GM21381 (cell line): ENCODE data around the gene DNAAF3.
"Not testable (repeated sequence)": the region's sequence is repeated elsewhere in the genome, so short reads cannot be mapped to it uniquely, and the experiment has no call there.

Experiments used
- ATAC-seq: cut with Tn5 transposase; IDR thresholded peaks from one replicate; pipeline ENCODE4 v1.9.1; 2021; ENCODE audit warnings: mild to moderate bottlenecking, moderate library complexity; ENCODE audit not compliant: unreplicated experiment

DNAAF3 gene

GRCh38 chr19:55155784-55156183 lies 10.6 kb downstream of the DNAAF3 start:
- ATAC-seq = not testable (repeated sequence)

DNA sequence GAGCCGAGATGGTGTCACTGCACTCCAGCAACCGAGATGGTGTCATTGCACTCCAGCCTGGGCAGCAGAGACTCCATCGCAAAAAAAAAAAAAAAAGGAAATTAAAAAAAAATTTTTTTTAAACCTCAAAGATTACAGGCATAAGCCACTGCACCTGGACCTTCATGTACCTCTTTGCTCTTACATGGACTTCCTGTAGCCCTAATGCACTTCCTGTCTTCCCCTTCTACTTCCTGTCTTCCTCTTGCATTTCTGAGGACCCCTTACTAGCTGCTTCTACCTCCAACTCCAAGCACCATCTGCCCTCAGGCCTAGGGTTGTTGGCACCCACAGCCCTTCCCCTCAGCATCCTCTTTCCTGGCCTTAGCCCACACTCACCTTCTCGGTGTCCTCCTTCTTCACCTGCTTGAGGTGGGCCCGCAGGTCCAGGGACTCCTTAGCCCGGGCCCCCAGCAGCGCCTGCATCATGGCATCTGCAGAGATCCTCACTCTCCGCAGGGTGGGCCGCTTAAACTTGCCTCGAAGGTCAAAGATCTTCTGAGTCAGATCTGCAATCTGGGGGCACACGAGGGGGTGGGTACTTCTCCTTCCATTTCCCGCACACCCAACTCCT lies 12.7 kb downstream of the DNAAF3 start:
- no peak for ATAC-seq

DNA sequence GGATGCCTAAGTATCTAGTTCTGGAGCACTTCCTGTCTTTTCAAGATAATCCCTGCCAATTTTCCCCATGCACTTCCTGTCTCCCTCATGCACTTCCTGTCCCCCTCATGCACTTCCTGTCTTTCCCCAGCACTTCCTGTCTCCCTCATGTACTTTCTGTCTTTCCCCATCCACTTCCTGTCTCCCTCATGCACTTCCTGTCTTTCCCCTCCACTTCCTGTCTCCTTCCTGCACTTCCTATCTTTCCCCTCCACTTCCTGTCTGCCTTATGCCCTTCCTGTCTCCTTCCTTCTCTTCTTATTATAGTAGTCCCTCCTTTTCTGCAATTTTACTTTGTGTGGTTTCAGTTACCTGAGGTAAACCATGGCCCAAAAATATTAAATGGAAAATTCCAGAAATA lies 14.4 kb downstream of the DNAAF3 start:
- no peak for ATAC-seq

- ATAC-seq = no peak
These were observed 17.1 kb downstream of the DNAAF3 start, which contains the start of gene TNNT1 for GRCh38 chr19:55149078-55150003. Gene TNNT1 (minus strand): TSS chr19:55149206. CDS start chr19:55147157, 2,049 bp downstream.

GRCh38 chr19:55147545-55148251 lies 18.7 kb downstream of the DNAAF3 start:
- no peak for ATAC-seq

DNA sequence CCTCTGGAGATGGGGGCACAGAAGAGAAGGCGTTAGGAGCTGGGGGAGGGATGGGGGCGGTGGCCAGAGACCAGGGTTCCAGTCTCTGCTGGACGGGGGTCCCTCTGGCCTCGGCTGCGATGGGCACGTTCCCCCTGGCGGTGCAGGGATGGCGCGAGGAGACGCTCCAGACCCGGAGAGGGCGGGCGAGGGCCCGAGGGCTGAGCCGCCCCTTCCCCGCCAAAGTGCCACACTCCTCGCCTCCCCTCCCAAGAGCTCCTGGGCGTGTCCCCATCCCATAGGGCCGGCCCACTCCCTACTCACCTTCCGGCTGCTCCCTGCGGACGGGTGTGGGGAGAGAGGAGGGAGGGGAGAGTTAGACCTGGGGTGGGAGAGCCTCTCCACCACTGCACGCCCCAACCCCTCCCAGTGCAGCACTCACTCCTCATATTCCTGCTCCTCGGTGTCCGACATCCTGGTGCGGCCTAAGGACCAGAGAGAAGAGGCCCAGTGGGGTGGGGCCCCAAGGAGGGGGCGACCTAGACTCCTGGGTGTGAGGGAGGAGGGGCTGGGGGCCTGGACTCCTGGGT lies 19.6 kb downstream of the DNAAF3 start:
- ATAC-seq = no peak

GRCh38 chr19:55146078-55146704 lies 20.2 kb downstream of the DNAAF3 start:
- ATAC-seq = no peak

- ATAC-seq = no peak
These were observed 21.2 kb downstream of the DNAAF3 start for GRCh38 chr19:55145232-55145631.

- no peak for ATAC-seq
These were observed 24.7 kb downstream of the DNAAF3 start for GRCh38 chr19:55141696-55142095.

- no peak for ATAC-seq
These were observed 28.5 kb downstream of the DNAAF3 start for GRCh38 chr19:55137915-55138314.

DNA sequence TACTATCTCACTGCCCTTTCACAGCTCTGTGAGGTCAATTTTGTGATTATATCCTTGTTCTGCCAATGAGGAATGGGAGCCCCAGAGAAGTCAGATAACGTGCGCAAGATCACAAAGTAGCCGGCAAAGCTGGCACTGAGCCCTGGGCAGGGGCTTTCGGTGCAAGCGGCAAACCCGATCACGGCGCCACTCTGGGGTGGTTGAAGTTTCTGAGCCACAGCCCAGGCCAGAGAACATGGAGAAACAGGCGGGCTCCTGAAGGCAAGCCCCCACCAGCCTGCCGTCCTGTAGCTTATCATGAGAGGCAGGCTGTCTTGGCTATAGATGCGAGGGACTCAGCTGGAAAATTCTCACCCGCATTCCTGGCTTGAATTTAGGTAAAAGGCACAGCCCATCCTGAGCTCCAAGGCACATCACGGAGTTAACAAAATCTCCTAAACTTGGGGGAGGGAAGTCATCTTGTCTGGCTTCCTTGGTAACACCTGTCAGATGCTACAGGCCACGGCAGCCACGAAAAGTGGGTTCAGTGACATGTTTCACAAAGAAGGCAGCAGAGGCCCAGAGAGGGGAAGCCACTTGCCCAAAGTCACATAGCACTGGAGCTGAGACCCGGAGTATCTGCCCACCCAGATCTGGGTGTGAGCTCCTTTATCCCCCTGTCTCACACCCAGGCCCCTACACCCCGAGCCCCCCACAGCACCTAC lies 29.9 kb downstream of the DNAAF3 start:
- no peak for ATAC-seq

GRCh38 chr19:55134736-55135135 lies 31.7 kb downstream of the DNAAF3 start:
- ATAC-seq = no peak

- no peak for ATAC-seq
These were observed 32.6 kb downstream of the DNAAF3 start for GRCh38 chr19:55133639-55134444.

- no peak for ATAC-seq
These were observed 33.8 kb downstream of the DNAAF3 start for GRCh38 chr19:55132453-55133129.

DNA sequence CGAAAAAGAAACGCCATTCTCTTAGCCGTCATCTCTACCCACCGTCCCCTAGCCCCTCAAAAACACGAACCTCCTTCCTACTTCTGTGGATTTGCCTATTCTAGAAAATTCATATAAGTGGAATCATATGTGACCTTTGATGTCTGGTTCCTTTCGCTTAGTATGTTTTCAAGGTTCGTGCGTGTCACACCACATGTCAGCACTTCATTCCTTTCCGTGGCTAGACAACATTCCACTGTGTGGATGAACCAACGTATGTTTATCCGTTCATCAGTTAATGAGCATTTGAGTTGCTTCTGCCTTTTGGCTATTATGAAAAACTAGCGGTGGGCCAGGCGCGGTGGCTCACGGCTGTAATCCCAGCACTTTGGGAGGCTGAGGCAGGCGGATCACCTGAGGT lies 35.0 kb downstream of the DNAAF3 start:
- no peak for ATAC-seq

DNA sequence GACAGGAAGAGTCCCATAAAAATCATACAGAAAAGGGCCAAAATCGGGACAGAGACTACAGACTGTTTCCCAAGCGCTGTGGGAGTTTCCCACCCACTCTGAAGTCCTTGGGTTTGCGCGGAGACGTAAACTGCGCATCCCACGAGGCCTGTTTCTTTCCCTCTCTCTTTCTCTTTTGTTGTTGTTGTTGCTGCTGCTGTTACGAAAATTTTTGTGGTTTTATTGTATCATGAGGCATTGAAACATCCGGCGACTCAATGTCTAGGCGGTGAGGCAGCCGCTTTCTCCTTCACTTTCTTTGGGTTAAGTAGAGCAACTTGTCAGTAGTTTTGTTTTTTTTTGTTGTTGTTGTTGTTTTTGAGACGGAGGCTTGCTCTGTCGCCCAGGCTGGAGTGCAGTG lies 47.4 kb downstream of the DNAAF3 start:
- ATAC-seq = no peak

- no peak for ATAC-seq
These were observed 47.9 kb downstream of the DNAAF3 start for GRCh38 chr19:55118401-55118991.

DNA sequence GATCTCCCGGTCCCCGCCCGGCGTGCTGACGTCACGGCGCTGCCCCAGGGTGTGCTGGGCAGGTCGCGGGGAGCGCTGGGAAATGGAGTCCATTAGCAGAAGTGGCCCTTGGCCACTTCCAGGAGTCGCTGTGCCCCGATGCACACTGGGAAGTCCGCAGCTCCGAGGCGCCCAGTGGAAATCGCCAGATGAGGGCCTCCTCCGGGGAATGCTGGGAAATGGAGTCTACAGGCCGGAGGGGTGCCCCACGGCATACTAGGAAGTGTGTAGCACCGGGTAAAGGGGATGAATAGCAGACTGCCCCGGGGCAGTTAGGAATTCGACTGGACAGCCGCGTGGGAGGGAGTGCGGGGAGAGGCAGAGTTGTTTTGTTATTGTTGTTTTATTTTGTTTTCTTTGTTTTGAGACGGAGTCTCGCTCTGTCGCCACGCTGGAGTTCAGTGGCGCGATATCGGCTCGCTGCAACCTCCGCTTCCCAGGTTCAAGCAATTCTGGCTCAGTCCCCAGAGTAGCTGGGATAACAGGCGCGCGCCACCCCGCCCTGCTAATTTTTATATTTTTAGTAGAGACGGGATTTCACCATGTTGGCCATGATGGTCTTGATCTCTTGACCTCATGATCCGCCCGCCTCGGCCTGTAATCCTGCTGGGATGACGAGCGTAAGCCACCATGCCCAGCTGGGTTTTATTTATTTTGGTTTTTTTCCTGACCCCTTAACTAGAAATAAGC lies 48.6 kb downstream of the DNAAF3 start:
- ATAC-seq = peak; percentile 86
